22Rv1 (cell line): ENCODE measurements around the gene MUSK.

Experiments used
- ZFX ChIP-seq: fragments of 450-650 bp; IDR thresholded peaks from 2 replicates; pipeline ENCODE4 v1.6.1; 2017; ENCODE audit warnings: antibody characterized with exemption, borderline replicate concordance
- TF ChIP-seq, protein P1 (sequence below): fragments of 450-650 bp; IDR thresholded peaks from 2 replicates; pipeline ENCODE4 v1.5.1; 2017; ENCODE audit warnings: mild to moderate bottlenecking

DNA sequence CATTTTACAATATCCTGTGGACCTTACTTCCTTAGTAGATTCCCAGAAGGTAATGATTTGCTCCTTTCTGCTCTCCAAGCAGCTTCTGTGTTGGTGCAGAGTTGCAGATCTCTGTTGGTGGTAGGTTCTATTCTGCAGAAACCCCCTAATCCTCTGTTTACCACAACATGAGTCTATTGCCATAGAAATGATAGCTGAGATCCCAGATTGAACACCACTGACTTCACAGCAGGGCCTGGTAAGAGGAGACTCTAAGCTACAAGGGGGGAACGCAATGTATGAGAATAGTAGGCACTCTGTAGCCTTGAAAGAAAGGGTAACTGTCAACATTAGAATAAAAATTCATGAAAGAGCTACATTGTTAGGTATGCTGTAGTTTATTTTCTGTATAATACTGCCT, 59.5 kb downstream of the MUSK start:
- TF ChIP-seq, protein P1, sequence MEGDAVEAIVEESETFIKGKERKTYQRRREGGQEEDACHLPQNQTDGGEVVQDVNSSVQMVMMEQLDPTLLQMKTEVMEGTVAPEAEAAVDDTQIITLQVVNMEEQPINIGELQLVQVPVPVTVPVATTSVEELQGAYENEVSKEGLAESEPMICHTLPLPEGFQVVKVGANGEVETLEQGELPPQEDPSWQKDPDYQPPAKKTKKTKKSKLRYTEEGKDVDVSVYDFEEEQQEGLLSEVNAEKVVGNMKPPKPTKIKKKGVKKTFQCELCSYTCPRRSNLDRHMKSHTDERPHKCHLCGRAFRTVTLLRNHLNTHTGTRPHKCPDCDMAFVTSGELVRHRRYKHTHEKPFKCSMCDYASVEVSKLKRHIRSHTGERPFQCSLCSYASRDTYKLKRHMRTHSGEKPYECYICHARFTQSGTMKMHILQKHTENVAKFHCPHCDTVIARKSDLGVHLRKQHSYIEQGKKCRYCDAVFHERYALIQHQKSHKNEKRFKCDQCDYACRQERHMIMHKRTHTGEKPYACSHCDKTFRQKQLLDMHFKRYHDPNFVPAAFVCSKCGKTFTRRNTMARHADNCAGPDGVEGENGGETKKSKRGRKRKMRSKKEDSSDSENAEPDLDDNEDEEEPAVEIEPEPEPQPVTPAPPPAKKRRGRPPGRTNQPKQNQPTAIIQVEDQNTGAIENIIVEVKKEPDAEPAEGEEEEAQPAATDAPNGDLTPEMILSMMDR, result no peak
- no peak for TF ChIP-seq ZFX
